GM13977 (cell line): ENCODE data around the gene SGIP1.

Experiments used
- DNase-seq: peaks from one replicate; pipeline ENCODE4 v3.0.0; 2012; ENCODE audit warnings: low spot score
- in situ Hi-C: fragments of 300-500 bp; cut with MboI; formaldehyde crosslinking; loops from one replicate; pipeline ENCODE4 v1.12.0; 2022; ENCODE audit warnings: low sequenced_read_pairs, low pct_unique_long_range_greater_than_20kb, mixed read lengths, inconsistent platforms; ENCODE audit not compliant: unreplicated experiment
- TF ChIP-seq, protein P1 (sequence below): IDR thresholded peaks from 2 replicates; pipeline ENCODE4 v1.5.1; 2012; ENCODE audit warnings: mild to moderate bottlenecking, control low read depth; ENCODE audit not compliant: insufficient read depth; ENCODE audit errors: extremely low read depth, missing control alignments

The SGIP1 gene

DNA sequence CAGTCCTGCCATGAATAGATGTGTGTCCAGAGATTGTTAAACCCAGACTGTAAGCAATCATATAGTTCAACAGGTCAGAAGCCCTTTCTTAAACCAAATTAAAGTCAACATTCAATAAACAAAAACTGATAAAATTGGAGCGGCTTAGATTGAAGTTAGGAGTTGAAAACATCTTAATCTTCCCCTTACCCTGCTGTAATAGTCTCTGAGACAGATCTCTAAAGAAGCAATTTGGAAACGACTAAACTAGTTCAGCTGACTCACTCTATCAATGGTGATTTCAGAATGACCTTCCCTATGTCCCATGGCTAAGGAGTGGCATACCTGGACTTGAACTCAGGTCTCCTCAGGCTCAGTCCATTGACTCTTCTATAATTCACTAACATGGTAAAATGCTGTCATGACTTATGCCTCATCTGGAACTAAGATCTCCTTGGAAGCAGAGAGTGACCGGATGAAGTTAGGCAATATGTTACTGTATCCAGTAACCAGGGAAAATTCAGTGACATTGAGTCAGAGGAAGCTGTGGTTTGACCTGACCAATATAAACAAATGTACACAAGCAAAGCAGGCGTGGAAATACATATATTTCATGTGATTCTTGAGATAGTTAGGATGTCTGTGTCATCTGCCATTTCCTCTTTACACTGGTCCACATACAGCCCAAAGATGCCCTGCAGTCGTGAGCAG is 30.1 kb downstream of the SGIP1 start:
- TF ChIP-seq, protein P1, sequence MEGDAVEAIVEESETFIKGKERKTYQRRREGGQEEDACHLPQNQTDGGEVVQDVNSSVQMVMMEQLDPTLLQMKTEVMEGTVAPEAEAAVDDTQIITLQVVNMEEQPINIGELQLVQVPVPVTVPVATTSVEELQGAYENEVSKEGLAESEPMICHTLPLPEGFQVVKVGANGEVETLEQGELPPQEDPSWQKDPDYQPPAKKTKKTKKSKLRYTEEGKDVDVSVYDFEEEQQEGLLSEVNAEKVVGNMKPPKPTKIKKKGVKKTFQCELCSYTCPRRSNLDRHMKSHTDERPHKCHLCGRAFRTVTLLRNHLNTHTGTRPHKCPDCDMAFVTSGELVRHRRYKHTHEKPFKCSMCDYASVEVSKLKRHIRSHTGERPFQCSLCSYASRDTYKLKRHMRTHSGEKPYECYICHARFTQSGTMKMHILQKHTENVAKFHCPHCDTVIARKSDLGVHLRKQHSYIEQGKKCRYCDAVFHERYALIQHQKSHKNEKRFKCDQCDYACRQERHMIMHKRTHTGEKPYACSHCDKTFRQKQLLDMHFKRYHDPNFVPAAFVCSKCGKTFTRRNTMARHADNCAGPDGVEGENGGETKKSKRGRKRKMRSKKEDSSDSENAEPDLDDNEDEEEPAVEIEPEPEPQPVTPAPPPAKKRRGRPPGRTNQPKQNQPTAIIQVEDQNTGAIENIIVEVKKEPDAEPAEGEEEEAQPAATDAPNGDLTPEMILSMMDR, result no peak
- in situ Hi-C loops, result no loop called here
- no peak for DNase-seq

DNA sequence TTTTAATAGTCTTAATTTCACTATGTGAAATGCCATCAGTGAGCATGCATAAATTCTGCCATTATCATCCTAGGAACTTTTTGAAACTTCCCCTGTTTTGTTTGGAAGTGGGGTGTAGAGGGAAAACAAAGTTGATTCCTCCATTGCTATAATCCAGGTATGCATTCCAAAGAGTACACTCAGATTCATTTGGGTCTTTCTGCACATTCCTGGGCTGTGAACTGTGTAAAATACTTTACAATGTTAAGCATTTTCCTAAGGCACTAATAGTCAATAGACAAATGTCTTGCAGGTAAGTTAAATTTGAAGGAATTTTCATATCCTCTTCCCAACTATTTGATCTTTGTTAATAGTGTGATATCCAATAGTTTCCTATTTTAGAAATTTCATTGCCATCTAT is 36.2 kb downstream of the SGIP1 start:
- TF ChIP-seq, protein P1, result no peak
- no peak for DNase-seq
- in situ Hi-C loops, result no loop called here

DNA sequence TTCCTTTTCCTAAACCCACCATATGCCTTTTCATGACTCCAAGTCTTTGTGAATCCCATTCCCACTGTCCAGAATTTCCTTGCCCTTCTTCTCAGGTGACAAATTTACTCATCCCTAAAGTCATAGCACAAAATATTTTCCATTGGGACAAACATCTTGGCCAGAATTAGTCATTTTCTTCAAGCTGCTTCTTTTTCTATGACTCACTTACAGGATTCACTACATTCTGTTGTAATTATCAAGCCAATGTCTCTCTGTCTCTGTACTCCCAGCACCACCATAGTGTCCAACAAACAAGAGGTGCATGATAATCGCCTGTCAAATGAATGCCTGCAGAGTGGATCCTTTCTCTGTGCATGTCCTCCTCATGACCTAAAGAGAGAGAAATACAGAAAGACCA is 37.8 kb downstream of the SGIP1 start:
- TF ChIP-seq, protein P1, result no peak
- in situ Hi-C loops, result no loop called here
- no peak for DNase-seq

DNA sequence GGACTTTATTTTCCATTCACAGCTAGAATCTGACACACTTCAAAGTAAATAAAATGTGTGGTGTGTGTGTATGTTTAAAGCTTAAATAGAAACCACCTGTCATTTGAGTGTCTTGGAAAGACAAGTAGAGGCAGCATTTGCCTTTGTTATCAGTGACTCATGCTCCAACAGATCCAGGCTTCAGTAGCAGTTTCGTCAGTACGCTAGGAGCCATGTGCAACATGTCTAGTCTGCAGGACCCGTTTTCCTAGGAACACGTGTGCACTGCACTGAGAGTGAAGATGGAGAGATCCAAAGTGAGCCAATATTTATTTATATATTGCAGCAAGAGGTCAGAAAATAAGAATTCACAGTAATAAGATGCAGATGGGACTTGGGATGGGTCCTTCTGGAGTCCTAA is 41.8 kb downstream of the SGIP1 start:
- in situ Hi-C loops, result no loop called here
- DNase-seq, result no peak
- TF ChIP-seq, protein P1, result no peak

DNA sequence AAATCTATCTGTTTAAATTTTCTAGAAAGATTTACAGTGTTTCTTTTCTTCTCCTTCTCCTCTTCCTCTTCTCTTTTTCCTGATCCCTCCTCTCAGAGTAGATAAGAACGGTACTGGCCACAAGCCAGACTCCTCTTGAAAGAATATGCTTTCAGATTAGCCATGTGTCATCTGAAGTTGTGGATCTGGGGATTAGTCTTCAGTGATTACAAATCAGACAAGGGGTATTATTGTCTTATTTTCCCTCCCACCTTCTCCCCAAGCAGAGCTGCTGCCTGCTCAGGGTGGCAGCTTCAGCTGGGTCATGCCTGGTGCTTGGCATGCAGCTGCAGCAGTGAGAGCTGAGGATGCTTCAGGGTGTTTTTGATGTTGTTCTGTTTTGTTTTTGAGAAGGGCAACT is 42.7 kb downstream of the SGIP1 start:
- TF ChIP-seq, protein P1, result no peak
- in situ Hi-C loops, result no loop called here
- no peak for DNase-seq

DNA sequence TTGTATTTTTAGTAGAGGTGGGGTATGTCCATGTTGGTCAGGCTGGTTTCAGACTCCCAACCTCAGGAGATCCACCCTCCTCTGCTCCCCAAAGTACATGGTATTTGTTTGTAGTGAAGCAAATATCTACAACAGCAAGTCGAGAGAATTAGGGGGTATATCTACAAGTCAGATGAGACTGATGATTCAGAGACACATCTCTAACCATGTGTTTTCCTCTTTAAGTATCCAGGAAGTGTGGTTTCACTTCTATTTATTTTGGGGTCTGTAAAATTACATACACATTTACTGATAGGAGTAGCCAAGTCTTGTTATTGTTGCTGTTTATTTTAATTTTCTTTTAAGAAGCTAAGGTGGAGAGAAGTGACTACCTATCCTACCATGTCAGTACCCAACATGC is 44.9 kb downstream of the SGIP1 start:
- DNase-seq, result no peak
- in situ Hi-C loops, result no loop called here
- TF ChIP-seq, protein P1, result no peak
